IMR-90 (cell line): ENCODE data around the gene ATPAF1. TPM values are rescaled to one million over a fixed set of nuclear protein-coding genes. Genes with fewer than 3 reads are reported as not detected.

Experiments used
- ATAC-seq: fragments of 200-7000 bp; cut with Tn5 transposase; 2 replicates; pipeline ENCODE4 v1.9.1; 2020; ENCODE audit warnings: low read depth, mild to moderate bottlenecking, moderate library complexity
- BruUV-seq: library from RNA; stranded (reverse); fragments of 400-500 nt; replicated peaks from 2 replicates; lab custom pipeline; 2021; lab: Mats Ljungman, UMichigan
- CTCF ChIA-PET: fragments of 300-600 bp; formaldehyde crosslinking; extraction: SDS; loops from one replicate; lab custom pipeline; 2021; ENCODE audit warnings: antibody characterized with exemption; lab: Yijun Ruan, JAX
- POLR2A ChIA-PET: fragments of 300-600 bp; sonication (Branson Sonifier 250); formaldehyde crosslinking; loops from one replicate; lab custom pipeline; 2022; ENCODE audit warnings: antibody characterized with exemption; ENCODE audit not compliant: unreplicated experiment; lab: Charles Lee
- DNase-seq: peaks from one replicate; pipeline ENCODE4 v3.0.0; 2013
- H2AFZ ChIP-seq: replicated peaks from 2 replicates; pipeline ENCODE3; 2013; ENCODE audit warnings: low read length, mild to moderate bottlenecking; ENCODE audit not compliant: poor library complexity
- H2AK5ac ChIP-seq: 2 replicates; pipeline ENCODE4 v1.6.1; 2013; ENCODE audit warnings: low read depth, low read length, inconsistent platforms
- H2AK9ac ChIP-seq: replicated peaks from 2 replicates; pipeline ENCODE3; 2013; ENCODE audit warnings: mild to moderate bottlenecking, low read depth, low read length, moderate library complexity; ENCODE audit not compliant: poor library complexity
- H2BK120ac ChIP-seq: 2 replicates; pipeline ENCODE4 v1.6.1; 2013; ENCODE audit warnings: low read depth, low read length, inconsistent platforms
- H2BK15ac ChIP-seq: 3 replicates; pipeline ENCODE4 v1.6.1; 2013; ENCODE audit warnings: low read depth, low read length, inconsistent platforms
- H2BK20ac ChIP-seq: 2 replicates; pipeline ENCODE4 v1.6.1; 2013; ENCODE audit warnings: low read depth, mild to moderate bottlenecking, inconsistent platforms, low read length, moderate library complexity
- H2BK5ac ChIP-seq: 2 replicates; pipeline ENCODE4 v1.6.1; 2013; ENCODE audit warnings: mild to moderate bottlenecking, low read depth, low read length, inconsistent platforms; ENCODE audit not compliant: poor library complexity, severe bottlenecking
- H3K14ac ChIP-seq: replicated peaks from 2 replicates; pipeline ENCODE4 v1.6.1; 2013; ENCODE audit warnings: low read depth, low read length, inconsistent platforms
- H3K18ac ChIP-seq: 2 replicates; pipeline ENCODE4 v1.6.1; 2013; ENCODE audit warnings: low read depth, low read length, control low read depth
- H3K23ac ChIP-seq: 2 replicates; pipeline ENCODE4 v1.6.1; 2013; ENCODE audit warnings: low read depth, low read length, inconsistent platforms
- H3K27ac ChIP-seq: 2 replicates; pipeline ENCODE4 v1.5.1; 2013; ENCODE audit warnings: mild to moderate bottlenecking, control low read depth, low read length; ENCODE audit not compliant: insufficient read depth
- H3K27me3 ChIP-seq: 2 replicates; pipeline ENCODE4 v1.6.1; 2013; ENCODE audit warnings: low read length; ENCODE audit not compliant: control insufficient read depth, insufficient read depth
- H3K36me3 ChIP-seq: 2 replicates; pipeline ENCODE4 v1.6.1; 2013; ENCODE audit warnings: low read length, mixed read lengths; ENCODE audit not compliant: control insufficient read depth, insufficient read depth
- H3K4ac ChIP-seq: 2 replicates; pipeline ENCODE4 v1.6.1; 2013; ENCODE audit warnings: low read depth, low read length, inconsistent platforms
- H3K4me1 ChIP-seq: 2 replicates; pipeline ENCODE4 v1.6.1; 2013; ENCODE audit warnings: low read length, mixed read lengths; ENCODE audit not compliant: control insufficient read depth, insufficient read depth
- H3K4me2 ChIP-seq: 2 replicates; pipeline ENCODE4 v1.6.1; 2013; ENCODE audit warnings: low read depth, mild to moderate bottlenecking, control low read depth, low read length, moderate library complexity
- H3K4me3 ChIP-seq: 2 replicates; pipeline ENCODE4 v1.5.1; 2013; ENCODE audit warnings: low read depth, mild to moderate bottlenecking, control low read depth, low read length, moderate library complexity; ENCODE audit not compliant: insufficient read depth
- H3K56ac ChIP-seq: 2 replicates; pipeline ENCODE4 v1.6.1; 2013; ENCODE audit warnings: low read length, inconsistent platforms; ENCODE audit not compliant: insufficient read depth; ENCODE audit errors: extremely low read depth
- H3K79me1 ChIP-seq, 2 experiments: 2 replicates each; pipeline ENCODE4 v1.6.1; 2013; ENCODE audit warnings: low read length in 2 of 2, inconsistent platforms in 1 of 2, low read depth in 1 of 2
- H3K9ac ChIP-seq: 2 replicates; pipeline ENCODE4 v1.6.1; 2013; ENCODE audit warnings: low read depth, low read length, control low read depth
- H3K9me1 ChIP-seq: 2 replicates; pipeline ENCODE4 v1.6.1; 2013; ENCODE audit warnings: low read length, inconsistent platforms; ENCODE audit not compliant: insufficient read depth
- H3K9me3 ChIP-seq: 2 replicates; pipeline ENCODE4 v1.6.1; 2013; ENCODE audit warnings: low read length; ENCODE audit not compliant: control insufficient read depth, insufficient read depth
- H4K20me1 ChIP-seq: 2 replicates; pipeline ENCODE4 v1.6.1; 2013; ENCODE audit warnings: low read length, inconsistent platforms; ENCODE audit not compliant: insufficient read depth
- H4K5ac ChIP-seq: 2 replicates; pipeline ENCODE4 v1.6.1; 2013; ENCODE audit warnings: mild to moderate bottlenecking, low read depth, low read length, control low read depth
- H4K8ac ChIP-seq, 2 experiments: 2 replicates each; pipeline ENCODE4 v1.6.1; 2013; ENCODE audit warnings: low read depth in 2 of 2, low read length in 2 of 2, control low read depth in 1 of 2, inconsistent platforms in 1 of 2
- H4K91ac ChIP-seq: 2 replicates; pipeline ENCODE4 v1.6.1; 2013; ENCODE audit warnings: low read depth, low read length, inconsistent platforms; ENCODE audit not compliant: insufficient read depth
- NFE2L2 ChIP-seq: fragments of 150-350 bp; IDR thresholded peaks from 2 replicates; pipeline ENCODE4 v1.6.1; 2016; ENCODE audit warnings: low read depth, mild to moderate bottlenecking, low read length
- RFX5 ChIP-seq: IDR thresholded peaks from 2 replicates; pipeline ENCODE4 v1.8.0; 2012; ENCODE audit warnings: low read depth, mild to moderate bottlenecking, low read length, moderate library complexity
- WGBS, 2 experiments: methylation state at CpG; one replicate each; pipeline versions ENCODE4 v1.1.5 to v1.1.7; 2013; ENCODE audit warnings: missing lambda C conversion rate in 2 of 2; ENCODE audit not compliant: insufficient read length in 1 of 2; ENCODE audit errors: extremely low coverage in 2 of 2; 5-methylcytosine and 5-hydroxymethylcytosine counted together
- dilution Hi-C: fragments of 300-500 bp; cut with HindIII; formaldehyde crosslinking; loops from one replicate; pipeline ENCODE4 v1.14.3; 2018; ENCODE audit warnings: low sequenced_read_pairs; ENCODE audit not compliant: unreplicated experiment
- in situ Hi-C: fragments of 300-500 bp; cut with MboI; formaldehyde crosslinking; loops from 3 replicates; pipeline ENCODE4 v1.14.3; 2019; ENCODE audit warnings: low sequenced_read_pairs, inconsistent platforms, mixed read lengths
- intact Hi-C: fragments of 100-400 bp; cut with micrococcal nuclease; formaldehyde crosslinking; loops from 2 replicates; pipeline ENCODE4 v1.10.0; 2022
- polyA plus RNA-seq, 3 experiments: library from polyadenylated mRNA; depleted of rRNA; stranded (reverse); fragments of >200 nt; gene quantifications; 2 replicates each; pipeline ENCODE4 v1.2.3, GENCODE V29; 2012; ENCODE audit warnings: low replicate concordance in 1 of 3
- total RNA-seq: library from RNA; depleted of rRNA; stranded (reverse); fragments of >200 nt; gene quantifications from 2 replicates; pipeline ENCODE4 v1.2.3, GENCODE V29; 2012
- TF ChIP-seq, protein P1 (sequence below): fragments of 150-350 bp; IDR thresholded peaks from 2 replicates; pipeline ENCODE4 v1.6.1; 2016; ENCODE audit warnings: low read depth, mild to moderate bottlenecking, low read length, moderate library complexity, borderline replicate concordance

ATPAF1 gene
- total and polyA plus RNA-seq, 2 of the 4 experiments (the other 2 are of a cell fraction): 55.5 to 80.3 TPM

DNA sequence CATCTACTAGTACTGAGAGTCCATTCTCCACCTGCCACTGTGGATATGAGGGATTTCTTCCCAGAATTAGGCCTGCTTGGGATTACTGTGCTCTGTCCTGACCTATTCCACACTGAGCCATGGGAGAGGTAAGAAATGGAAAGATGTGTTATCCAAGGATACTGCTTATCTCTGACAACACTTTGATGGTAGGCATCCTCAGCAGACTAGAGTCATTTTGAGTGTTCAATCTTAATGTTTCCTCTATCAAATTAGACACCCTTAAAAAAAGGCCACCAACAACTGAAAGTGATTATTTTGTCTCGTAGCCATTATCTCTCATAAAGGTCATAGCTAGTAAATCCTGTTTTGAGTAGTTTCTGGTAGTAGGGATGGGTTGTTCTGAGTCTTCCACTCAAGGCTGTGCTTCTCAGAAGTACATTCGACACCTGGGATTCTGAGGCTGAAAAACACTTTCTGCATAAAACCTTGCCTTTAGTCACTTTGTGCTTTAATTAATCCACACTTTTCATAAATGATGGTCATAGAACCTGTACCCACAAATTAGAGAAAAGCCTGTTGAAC is 8.8 kb downstream of the ATPAF1 start:
- H3K14ac ChIP-seq: no peak overlapping the region
- POLR2A ChIA-PET: no interaction called here
- H2AFZ ChIP-seq: no peak overlapping the region
- H4K20me1 ChIP-seq: no peaks in the 10 kb centered on the region
- H2AK9ac ChIP-seq: no peak overlapping the region
- 100% methylated on average over 1 of the region's 2 CpGs; no CpG with 5 or more reads in 1 of the 2 experiments for WGBS, 2 experiments
- no peak overlapping the region for H2AK5ac ChIP-seq
- no peak for TF ChIP-seq RFX5
- no peak for TF ChIP-seq NFE2L2
- TF ChIP-seq, protein P1, sequence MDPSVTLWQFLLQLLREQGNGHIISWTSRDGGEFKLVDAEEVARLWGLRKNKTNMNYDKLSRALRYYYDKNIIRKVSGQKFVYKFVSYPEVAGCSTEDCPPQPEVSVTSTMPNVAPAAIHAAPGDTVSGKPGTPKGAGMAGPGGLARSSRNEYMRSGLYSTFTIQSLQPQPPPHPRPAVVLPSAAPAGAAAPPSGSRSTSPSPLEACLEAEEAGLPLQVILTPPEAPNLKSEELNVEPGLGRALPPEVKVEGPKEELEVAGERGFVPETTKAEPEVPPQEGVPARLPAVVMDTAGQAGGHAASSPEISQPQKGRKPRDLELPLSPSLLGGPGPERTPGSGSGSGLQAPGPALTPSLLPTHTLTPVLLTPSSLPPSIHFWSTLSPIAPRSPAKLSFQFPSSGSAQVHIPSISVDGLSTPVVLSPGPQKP: no peak
- H3K79me1 ChIP-seq: peaks cover 2 to 5% of the 10 kb centered on the region in 2 experiments; a peak in 1 of 4 replicates
- no peak overlapping the region for H4K91ac ChIP-seq
- CTCF ChIA-PET: no interaction called here
- H2BK5ac ChIP-seq: no peak overlapping the region
- intact Hi-C loops (no loop called here), in situ Hi-C loops (no loop called here), dilution Hi-C loops (no loop called here)
- DNase-seq (no peak), ATAC-seq (no peak)
- no TSS peak for BruUV-seq
- H3K27ac ChIP-seq: no peak overlapping the region
- no peaks in the 10 kb centered on the region for H3K4me1 ChIP-seq
- no peak overlapping the region for H4K5ac ChIP-seq
- no peak overlapping the region for H2BK120ac ChIP-seq
- H4K8ac ChIP-seq: no peak overlapping the region
- no peak overlapping the region for H3K56ac ChIP-seq
- peaks cover 15% of the 10 kb centered on the region for H3K36me3 ChIP-seq
- H3K9me1 ChIP-seq: no peaks in the 10 kb centered on the region
- no peaks in the 10 kb centered on the region for H3K27me3 ChIP-seq
- no peak overlapping the region for H3K4me2 ChIP-seq
- no peak overlapping the region for H3K23ac ChIP-seq
- no peak overlapping the region for H2BK15ac ChIP-seq
- H3K9me3 ChIP-seq: no peaks in the 10 kb centered on the region
- no peak overlapping the region for H2BK20ac ChIP-seq
- H3K9ac ChIP-seq: no peak overlapping the region
- H3K4me3 ChIP-seq: no peak overlapping the region
- no peak overlapping the region for H3K4ac ChIP-seq
- no peak overlapping the region for H3K18ac ChIP-seq
